GM12878 (cell line): Measurements from ENCODE around the gene EEPD1.

ENCODE experiments used
- CTCF ChIP-seq, 3 experiments: IDR thresholded peaks in 2 of 3; conservative IDR thresholded peaks in 1 of 3; 2 replicates each; pipeline ENCODE4 v1.5.1; 2011; ENCODE audit warnings: low read depth in 3 of 3, low read length in 3 of 3, mild to moderate bottlenecking in 3 of 3, control low read depth in 2 of 3, moderate library complexity in 2 of 3, inconsistent platforms in 1 of 3, mixed read lengths in 1 of 3; ENCODE audit not compliant: control insufficient read depth in 2 of 3, insufficient read depth in 1 of 3; ENCODE audit errors: extremely low read depth in 1 of 3
- EGR1 ChIP-seq, 2 experiments: IDR thresholded peaks; 1 replicate in 1 of 2; 2 replicates in 1 of 2; pipeline ENCODE4 v1.6.1; 2011 to 2012; ENCODE audit warnings: low read depth in 2 of 2, low read length in 2 of 2, borderline replicate concordance in 1 of 2, mild to moderate bottlenecking in 1 of 2, moderate library complexity in 1 of 2
- FOXK2 ChIP-seq: fragments of 450-650 bp; IDR thresholded peaks from 2 replicates; pipeline ENCODE4 v1.6.1; 2017; ENCODE audit warnings: mild to moderate bottlenecking, moderate library complexity
- NRF1 ChIP-seq: conservative IDR thresholded peaks from 2 replicates; pipeline ENCODE4 v1.6.1; 2011; ENCODE audit warnings: mild to moderate bottlenecking, low read depth, low read length, improper control_type of control experiment
- POLR2A ChIP-seq: IDR thresholded peaks from 2 replicates; pipeline ENCODE4 v1.6.1; 2011; ENCODE audit warnings: low read depth, mild to moderate bottlenecking, low read length
- POLR2AphosphoS2 ChIP-seq: IDR thresholded peaks from 2 replicates; pipeline ENCODE4 v1.6.1; 2011; ENCODE audit warnings: low read depth, mild to moderate bottlenecking, low read length, improper control_type of control experiment, moderate library complexity
- TARDBP ChIP-seq: IDR thresholded peaks from 2 replicates; pipeline ENCODE4 v1.6.1; 2016; ENCODE audit warnings: borderline replicate concordance

- TF ChIP-seq POLR2AphosphoS2 (no peak), POLR2A (no peak), TARDBP (no peak), FOXK2 (no peak), CTCF (IDR thresholded peaks at IDR 0.05 in 2 of 3, conservative IDR thresholded peaks at IDR 0.05 in 1 of 3; ENCODE audit: control insufficient read depth in 2 of 3, extremely low read depth in 1 of 3, insufficient read depth in 1 of 3, low read depth in 3 of 3, low read length in 3 of 3) (no peak), EGR1 (IDR thresholded peaks at IDR 0.05; ENCODE audit: borderline replicate concordance in 1 of 2, low read depth in 2 of 2, low read length in 2 of 2) (no peak), NRF1 (no peak)
Measured at GRCh38 chr7:36217211-36217960, 64.3 kb downstream of the EEPD1 start.
